ENCODE results near the gene FGF7.
"Not testable (repeated sequence)": the region's sequence is repeated elsewhere in the genome, so short reads cannot be mapped to it uniquely, and the experiment has no call there.

FGF7 gene

GRCh38 chr15:49438962-49439631, 16.1 kb downstream of the FGF7 start:
- DNase-seq (ENCODE audit: low read depth), result no peak

- no peak for DNase-seq (ENCODE audit: low read depth)
These were observed 16.8 kb downstream of the FGF7 start for GRCh38 chr15:49439678-49440395.

GRCh38 chr15:49441356-49441755, 18.3 kb downstream of the FGF7 start:
- DNase-seq (ENCODE audit: low read depth), result no peak

- no peak for DNase-seq (ENCODE audit: low read depth)
These were observed 18.8 kb downstream of the FGF7 start for GRCh38 chr15:49441816-49442215.

GRCh38 chr15:49452595-49452994, 29.6 kb downstream of the FGF7 start:
- DNase-seq (ENCODE audit: low read depth), result no peak

GRCh38 chr15:49456166-49456565, 33.1 kb downstream of the FGF7 start:
- DNase-seq (ENCODE audit: low read depth), result no peak

- DNase-seq (ENCODE audit: low read depth), result no peak
These were observed 35.1 kb downstream of the FGF7 start for GRCh38 chr15:49458145-49458544.

GRCh38 chr15:49460411-49460941, 37.4 kb downstream of the FGF7 start:
- DNase-seq (ENCODE audit: low read depth), result peak; percentile 49

GRCh38 chr15:49462232-49462844, 39.3 kb downstream of the FGF7 start:
- DNase-seq (ENCODE audit: low read depth), result no peak

GRCh38 chr15:49464522-49464921, 41.5 kb downstream of the FGF7 start:
- no peak for DNase-seq (ENCODE audit: low read depth)

GRCh38 chr15:49466119-49466518, 43.1 kb downstream of the FGF7 start:
- no peak for DNase-seq (ENCODE audit: low read depth)

GRCh38 chr15:49467746-49468480, 44.9 kb downstream of the FGF7 start:
- DNase-seq (ENCODE audit: low read depth), result no peak

GRCh38 chr15:49468481-49468839, 45.4 kb downstream of the FGF7 start:
- peak; percentile 40 for DNase-seq (ENCODE audit: low read depth)

GRCh38 chr15:49471248-49471647, 48.2 kb downstream of the FGF7 start:
- DNase-seq (ENCODE audit: low read depth), result not testable (repeated sequence)

GRCh38 chr15:49471733-49472132, 48.7 kb downstream of the FGF7 start:
- DNase-seq (ENCODE audit: low read depth), result no peak

- no peak for DNase-seq (ENCODE audit: low read depth)
These were observed 49.3 kb downstream of the FGF7 start for GRCh38 chr15:49472338-49472737.

GRCh38 chr15:49473031-49473430, 50.0 kb downstream of the FGF7 start:
- DNase-seq (ENCODE audit: low read depth), result no peak

GRCh38 chr15:49478021-49478420, 55.0 kb downstream of the FGF7 start:
- not testable (repeated sequence) for DNase-seq (ENCODE audit: low read depth)

GRCh38 chr15:49478982-49479381, 55.9 kb downstream of the FGF7 start:
- not testable (repeated sequence) for DNase-seq (ENCODE audit: low read depth)

GRCh38 chr15:49485401-49485800, 62.4 kb downstream of the FGF7 start:
- DNase-seq (ENCODE audit: low read depth), result peak; percentile 72

GRCh38 chr15:49490966-49491365, 67.9 kb downstream of the FGF7 start:
- no peak for DNase-seq (ENCODE audit: low read depth)

GRCh38 chr15:49492151-49492550, 69.1 kb downstream of the FGF7 start:
- no peak for DNase-seq (ENCODE audit: low read depth)
